GM21619 (cell line): Measurements from ENCODE around the gene ABLIM2.

Experiments used
- ATAC-seq: cut with Tn5 transposase; IDR thresholded peaks from one replicate; pipeline ENCODE4 v1.9.1; 2021; ENCODE audit not compliant: unreplicated experiment

ABLIM2 gene

GRCh38 chr4:8032381-8032780, 126.2 kb downstream of the ABLIM2 start:
- ATAC-seq: no peak

DNA sequence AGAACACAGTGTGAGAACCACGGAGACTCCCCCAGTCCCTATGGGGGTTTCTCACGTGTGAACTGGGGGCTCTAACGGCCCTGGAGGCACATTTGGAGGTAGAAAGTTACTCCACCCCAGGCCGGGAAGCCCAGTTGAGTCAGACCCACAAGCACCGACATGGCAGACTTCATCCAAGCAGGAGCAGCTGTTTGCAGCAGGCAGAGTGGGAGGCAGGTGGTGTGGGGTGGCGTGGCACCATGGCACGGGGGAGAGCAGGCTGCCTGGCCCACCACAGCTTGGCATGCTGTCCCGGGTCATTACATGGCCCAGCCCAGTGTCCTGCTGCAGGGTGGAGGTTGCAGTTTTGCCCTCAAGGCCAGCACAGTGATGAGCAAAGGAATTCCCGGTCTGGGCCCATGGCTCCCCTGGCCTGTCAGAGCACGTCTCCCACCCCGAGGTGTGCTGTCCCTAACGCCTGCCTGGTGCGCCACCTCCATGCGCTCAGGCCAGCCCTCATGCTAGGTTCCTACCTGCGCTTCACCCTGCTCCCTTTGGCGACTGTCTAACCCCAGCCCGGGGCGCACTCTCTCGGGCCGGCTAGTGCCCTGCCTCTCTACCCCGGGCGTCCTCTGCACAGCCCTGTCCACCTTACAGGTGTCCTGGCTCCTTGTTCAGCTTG, 128.4 kb downstream of the ABLIM2 start:
- no peak for ATAC-seq

GRCh38 chr4:8029689-8030088, 128.9 kb downstream of the ABLIM2 start:
- ATAC-seq: no peak

GRCh38 chr4:8028884-8029568, 129.6 kb downstream of the ABLIM2 start:
- no peak for ATAC-seq

- ATAC-seq: no peak
These were observed 130.2 kb downstream of the ABLIM2 start for GRCh38 chr4:8028368-8028767.

DNA sequence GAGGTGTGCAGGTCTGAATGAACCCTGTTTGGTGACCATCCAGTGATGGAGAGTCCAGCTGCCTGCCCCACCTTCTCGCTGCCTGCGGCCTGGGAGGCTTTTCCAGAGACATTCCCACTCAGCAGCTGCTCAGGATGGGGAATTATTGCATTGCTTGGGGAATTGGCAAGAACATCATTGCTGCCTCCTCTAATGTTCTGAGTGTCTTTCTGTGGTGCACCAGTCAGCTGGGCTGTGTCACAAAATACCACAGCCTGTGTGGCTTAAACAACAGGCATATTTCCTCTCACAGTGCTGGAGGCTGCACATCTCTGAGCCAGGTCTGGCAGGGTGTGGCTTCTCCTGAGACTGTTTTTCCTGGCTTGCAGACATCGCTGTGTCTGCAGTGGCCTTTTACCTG, 132.2 kb downstream of the ABLIM2 start:
- ATAC-seq: no peak

DNA sequence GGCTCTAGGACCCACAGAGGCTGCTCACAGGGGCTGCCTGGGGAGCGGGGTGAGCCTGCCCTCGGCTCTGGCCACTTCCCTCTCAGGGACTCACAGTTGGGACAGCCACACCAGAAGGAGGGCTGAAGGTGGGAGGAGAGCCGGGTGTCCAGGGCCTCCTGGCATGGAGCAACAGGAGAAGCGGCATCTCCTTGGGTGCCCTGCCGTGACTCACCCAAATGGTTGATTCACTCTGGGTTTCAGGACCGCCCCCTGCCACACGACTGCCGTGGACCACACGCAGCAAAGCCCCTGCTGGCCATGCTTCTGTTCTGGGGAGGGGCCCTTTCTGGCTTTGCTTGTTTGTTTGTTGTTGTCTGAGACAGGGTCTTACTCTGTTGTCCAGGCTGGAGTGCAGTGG, 132.9 kb downstream of the ABLIM2 start:
- no peak for ATAC-seq

DNA sequence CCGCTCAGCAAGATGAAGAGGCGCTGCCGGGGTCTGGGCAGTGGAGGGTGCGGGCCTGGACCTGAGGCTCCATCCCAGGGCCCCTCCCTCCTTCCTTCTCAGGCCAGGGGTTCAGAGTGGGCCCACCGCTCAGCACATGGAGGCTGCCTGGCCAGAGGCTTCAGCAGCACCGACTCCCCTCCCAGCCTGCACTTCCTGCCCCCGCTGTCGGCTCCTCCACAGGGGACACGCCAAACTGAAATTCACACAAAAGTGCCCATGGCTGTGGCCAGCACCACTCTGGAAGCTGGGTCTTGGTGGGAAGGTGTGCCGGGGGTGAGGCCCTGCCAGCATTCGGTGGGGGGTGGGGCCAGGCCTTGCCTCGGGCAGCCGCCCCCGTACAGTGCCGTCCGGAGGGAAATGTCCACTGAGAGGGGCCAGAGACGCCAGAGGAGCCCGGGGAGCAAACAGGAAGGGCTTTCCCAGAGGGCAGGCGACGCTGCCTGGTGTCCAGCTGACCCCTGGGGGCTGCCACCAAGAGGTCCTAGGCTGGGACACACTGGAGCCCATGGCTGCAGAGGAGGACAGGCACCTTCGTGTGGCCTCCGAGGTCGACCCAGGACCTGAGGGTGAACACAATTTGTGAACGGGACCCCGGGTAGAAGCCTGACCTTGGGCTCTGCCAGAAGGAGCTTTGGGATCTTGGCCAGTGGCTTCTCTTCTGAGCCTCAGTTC, 134.4 kb downstream of the ABLIM2 start:
- no peak for ATAC-seq

DNA sequence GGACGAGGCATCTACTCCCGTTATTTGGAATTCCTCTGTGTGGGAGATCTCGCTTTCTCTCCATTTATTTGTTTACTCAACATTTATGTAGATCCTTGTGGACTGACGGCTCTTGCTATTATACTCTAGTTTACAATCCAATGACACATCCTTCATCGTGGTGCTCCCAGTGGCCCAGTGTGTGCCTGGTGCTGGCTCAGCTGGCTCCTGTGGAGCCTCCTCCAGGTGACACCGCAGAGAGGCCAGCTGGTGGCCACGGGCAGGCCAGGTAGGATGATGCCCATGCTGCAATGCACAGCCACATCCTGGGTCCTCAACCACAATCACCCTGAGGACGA, 134.9 kb downstream of the ABLIM2 start:
- no peak for ATAC-seq

DNA sequence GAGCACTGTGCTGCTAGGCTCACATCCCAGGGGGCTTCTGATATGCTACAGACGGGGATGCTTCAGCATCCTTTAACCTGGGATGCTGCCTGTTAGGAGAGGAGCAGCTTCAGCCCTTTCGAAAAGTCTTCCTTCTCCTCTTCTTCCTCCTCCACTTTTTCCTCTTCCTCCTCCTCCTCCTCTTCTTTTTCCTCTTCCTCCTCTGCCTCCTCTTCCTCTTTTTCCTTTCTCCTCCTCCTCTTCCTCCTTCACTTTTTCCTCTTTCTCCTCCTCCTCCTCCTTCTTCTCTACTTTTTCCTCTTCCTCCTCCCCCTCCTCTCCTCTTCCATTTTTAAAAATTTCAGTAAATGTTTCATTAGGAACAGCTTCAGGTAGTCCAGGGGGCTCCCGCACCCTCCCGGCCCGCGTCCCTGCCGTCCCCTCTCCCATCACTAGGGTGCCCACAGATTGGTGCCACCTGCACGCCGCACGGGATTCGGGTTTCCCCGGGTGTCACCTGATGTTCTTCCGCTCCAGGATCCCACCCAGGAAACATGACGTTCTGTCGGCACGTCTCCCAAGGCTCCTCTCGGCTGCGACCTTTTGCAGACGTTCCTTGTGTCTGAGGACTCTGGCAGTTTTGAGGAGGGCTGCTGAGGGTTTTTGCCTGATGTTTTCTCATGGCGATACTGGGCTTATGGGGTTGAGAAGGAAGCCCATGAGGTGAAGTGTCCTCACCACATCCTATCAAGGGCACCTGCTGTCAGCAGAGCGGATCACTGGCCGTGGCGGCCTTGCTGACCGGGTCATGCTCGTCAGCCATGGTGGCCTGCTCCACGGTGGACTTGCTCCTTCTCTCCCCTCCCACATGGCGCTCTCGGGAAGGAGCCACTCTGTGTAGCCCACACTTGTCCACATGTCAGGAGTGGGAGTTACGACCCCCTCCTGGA, 135.6 kb downstream of the ABLIM2 start:
- no peak for ATAC-seq

- ATAC-seq: no peak
These were observed 136.8 kb downstream of the ABLIM2 start for GRCh38 chr4:8021796-8022195.

DNA sequence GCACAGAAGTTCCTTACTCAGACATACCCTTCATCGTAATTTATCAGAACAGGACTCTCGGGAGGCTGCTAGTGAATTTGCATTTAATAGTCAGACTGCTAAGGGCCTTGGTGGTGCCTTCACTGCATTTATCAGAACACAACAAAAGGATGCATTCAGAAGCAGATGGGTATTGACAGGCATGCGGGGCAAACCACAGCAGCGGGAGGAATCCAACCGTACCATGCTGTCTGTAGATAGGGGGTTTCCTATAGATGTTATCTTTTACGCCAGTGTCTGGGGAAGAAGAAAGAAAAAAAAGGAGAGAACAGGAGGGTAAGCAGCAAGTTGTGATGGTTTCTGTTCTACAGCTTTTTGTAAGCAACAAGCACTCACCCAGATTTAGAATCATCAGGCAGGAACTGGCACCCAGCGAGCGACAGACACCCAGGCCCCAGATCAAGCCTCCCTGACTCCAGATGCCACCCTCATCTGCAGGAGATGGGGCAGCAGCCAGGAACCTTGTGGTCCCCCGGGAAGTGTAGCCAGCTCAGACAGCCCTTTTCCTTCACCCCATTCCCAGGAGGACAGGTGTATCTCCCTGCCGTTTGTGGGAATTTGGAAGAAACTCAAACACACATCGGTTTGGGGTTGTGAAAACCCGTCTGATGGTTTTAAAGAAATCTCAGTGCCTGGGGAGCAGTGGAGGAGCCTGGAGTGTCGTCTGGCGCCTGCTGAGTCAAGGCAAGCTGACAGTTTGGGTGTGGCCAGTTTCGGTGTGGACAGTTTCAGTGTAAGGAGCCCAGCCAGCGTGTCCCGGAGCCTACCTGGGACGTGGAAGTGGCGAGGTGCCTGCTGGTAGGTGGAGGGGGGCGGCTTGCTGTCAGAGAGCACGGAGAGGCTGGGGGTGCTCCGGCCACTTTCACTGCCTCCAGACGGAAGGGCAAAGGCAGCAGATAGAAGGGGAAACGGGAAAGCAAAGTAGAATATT, 138.9 kb downstream of the ABLIM2 start:
- no peak for ATAC-seq

- no peak for ATAC-seq
These were observed 142.1 kb downstream of the ABLIM2 start for GRCh38 chr4:8016527-8016926.

DNA sequence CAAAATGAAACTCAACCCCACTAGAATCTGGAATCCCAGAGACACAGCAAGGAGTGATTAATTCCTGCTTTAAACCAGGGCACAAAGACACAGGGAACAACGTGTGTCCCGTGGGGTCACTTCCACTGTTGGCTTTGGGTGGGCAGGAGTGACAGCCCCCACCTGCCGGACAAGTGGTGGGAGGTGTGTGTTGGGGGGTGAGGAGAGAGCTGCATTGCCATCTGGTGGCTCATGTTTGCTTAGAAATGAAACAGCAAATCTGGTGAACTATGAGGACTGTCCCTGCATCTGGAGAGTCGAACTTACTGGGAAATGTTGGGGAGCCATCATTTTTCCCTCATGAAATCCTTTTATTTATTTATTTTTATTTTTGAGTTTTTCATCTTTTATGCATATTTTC, 143.1 kb downstream of the ABLIM2 start:
- ATAC-seq: no peak

DNA sequence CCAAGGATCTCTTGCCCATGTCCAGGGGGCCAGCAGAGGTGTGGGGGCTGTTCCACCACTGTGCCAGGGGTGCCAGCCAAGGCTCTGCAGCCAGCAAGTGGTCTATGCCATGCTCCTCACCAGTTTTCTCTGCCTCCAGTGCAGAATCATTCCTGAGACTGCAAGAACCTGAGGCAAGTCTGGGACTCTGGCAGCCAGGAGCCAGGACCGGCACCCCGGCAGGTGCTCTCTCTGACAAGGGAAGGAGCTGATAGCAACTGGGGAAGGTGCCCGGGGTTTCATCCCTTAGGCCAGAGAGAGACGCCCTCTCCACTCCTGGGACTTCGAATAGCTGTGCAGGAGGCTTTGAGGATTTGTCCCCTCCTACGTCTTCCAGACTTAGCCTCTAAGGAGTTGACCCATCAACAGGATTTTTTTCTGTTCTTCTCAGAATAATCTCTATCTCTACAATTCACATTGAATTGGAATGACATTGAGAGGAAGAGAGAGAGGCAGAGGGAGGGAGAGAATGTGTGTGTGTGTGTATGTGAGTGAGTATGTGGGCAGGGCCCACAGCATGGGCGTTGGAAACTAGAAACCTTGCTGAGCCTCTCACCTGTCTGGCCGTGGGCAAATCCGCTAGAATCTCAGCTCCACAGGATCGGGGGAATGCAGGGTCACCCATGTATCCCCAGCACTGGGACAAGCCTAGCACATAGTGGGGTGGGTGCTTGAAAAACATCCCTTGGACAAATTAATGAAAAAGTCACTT, 144.5 kb downstream of the ABLIM2 start:
- ATAC-seq: no peak

DNA sequence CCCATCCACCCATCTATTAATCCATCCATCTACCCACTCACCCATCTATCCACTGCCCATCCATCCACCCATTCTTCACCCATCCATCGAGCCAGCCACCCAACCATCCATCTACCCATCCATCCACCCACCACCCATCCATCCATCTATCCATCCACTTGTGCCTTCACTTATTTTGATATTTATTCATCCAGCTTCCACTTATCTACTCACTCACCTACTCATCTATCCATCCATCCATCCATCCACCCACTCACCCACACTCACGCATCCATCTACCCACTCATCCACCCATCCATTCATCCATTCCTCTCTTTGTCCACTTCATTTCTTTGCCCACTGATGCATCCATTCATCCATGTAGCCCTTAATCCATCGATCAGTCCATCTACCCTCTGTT, 146.1 kb downstream of the ABLIM2 start:
- no peak for ATAC-seq

GRCh38 chr4:8010618-8011017, 148.0 kb downstream of the ABLIM2 start:
- no peak for ATAC-seq

- no peak for ATAC-seq
These were observed 148.7 kb downstream of the ABLIM2 start for GRCh38 chr4:8009710-8010511.

GRCh38 chr4:8009097-8009496, 149.5 kb downstream of the ABLIM2 start:
- no peak for ATAC-seq
